ENCODE measurements around the gene CCSER1.
A peak's percentile ranks its signal among the peaks of the same experiment; 100 is the strongest.

CCSER1 gene

DNA sequence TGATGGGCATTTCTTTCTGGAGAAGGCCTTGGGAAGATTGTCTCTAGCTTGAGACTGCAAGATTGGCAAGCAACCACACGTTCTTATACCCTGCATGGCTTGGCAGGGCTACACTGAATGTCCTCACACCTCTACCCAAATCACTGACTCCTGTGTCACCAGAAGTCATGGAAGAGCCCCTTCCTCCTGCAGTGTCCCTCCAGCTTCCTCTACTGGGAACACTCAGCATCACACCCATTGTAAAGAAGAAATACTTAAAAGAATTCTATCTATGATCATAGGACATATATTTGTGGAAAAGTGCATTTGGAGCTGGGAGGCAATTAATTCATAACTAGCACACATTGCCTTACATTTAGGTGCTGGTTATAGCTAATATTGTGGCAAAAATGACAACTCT lies 113.1 kb downstream of the CCSER1 start:
- no peak for TF ChIP-seq Cebpa-rat (IDR thresholded peaks at IDR 0.05)

DNA sequence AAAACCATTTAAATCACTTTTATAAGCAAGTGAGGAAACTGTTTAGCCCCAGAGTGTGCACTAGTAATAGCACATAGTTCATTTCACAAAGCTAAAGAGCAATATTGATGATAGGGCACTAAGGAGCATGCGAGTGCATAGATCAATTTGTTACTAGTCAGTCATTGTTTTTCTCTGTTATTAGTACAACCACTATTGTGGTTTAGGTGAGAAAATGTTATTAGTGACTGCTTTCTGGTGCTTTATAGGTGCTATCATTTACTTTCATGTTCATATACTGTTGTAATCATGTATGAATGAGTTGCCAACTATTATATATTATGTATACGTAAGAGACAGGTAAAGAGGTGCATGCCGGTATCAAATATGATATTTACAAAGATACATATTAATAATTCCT lies 113.8 kb downstream of the CCSER1 start:
- Histone ChIP-seq H3K36me3 (no peaks in the 10 kb centered on the region), H3K4me1 (peaks cover 0 to 9% (median 0%) of the 10 kb centered on the region in 10 experiments; a peak in 6 of 20 replicates), H3K9me3 (replicated peaks in 1 of 11) (no peaks in the 10 kb centered on the region), H4K20me1 (no peaks in the 10 kb centered on the region), H3K9ac (no peak overlapping the region), H3K4me2 (no peak overlapping the region), H3K27ac (no peak overlapping the region), H3K4me3 (no peak overlapping the region), H3K27me3 (no peaks in the 10 kb centered on the region)
- TF ChIP-seq Cebpa-rat (IDR thresholded peaks at IDR 0.05) = no peak

More for the DNA sequence above, 113.1 kb downstream of the CCSER1 start:
- Histone ChIP-seq H3K4me1 (peaks cover 0 to 3% (median 0%) of the 10 kb centered on the region in 10 experiments; a peak in 3 of 20 replicates), H3K9me3 (replicated peaks in 1 of 11) (no peaks in the 10 kb centered on the region), H3K36me3 (no peaks in the 10 kb centered on the region), H4K20me1 (no peaks in the 10 kb centered on the region), H3K9ac (no peak overlapping the region), H3K4me2 (no peak overlapping the region), H3K27me3 (no peaks in the 10 kb centered on the region), H3K27ac (no peak overlapping the region), H3K4me3 (no peak overlapping the region)

DNA sequence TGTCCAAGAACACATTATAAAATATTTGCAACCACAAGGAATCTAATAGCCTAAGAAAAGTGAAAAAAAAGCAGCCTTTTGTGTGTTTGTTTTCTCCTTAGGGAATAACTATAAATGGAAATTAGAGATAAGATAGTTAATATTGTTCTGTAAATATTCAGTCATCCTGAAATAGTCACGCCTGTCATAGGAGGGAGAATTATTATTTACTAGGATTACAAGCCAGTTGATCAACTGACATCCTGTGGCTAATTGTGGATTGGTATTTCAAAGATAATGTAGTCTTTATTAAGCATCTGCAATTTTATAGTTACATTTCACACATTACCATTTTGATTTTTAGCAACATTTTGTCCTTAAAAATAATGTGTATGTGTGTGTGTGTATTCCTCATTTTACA lies 118.6 kb downstream of the CCSER1 start:
- no peak overlapping the region for H3K27ac ChIP-seq
- no peak overlapping the region for H3K9ac ChIP-seq
- no peak for TF ChIP-seq Cebpa-rat (IDR thresholded peaks at IDR 0.05)
- H4K20me1 ChIP-seq = no peaks in the 10 kb centered on the region
- H3K4me3 ChIP-seq = no peak overlapping the region
- no peaks in the 10 kb centered on the region for H3K36me3 ChIP-seq
- H3K4me1 ChIP-seq = peaks cover 0 to 10% (median 0%) of the 10 kb centered on the region in 10 experiments; a peak in 6 of 20 replicates
- no peaks in the 10 kb centered on the region for H3K9me3 ChIP-seq (replicated peaks in 1 of 11)
- H3K27me3 ChIP-seq = no peaks in the 10 kb centered on the region
- H3K4me2 ChIP-seq = peak overlapping the region in 1 of 11 experiments; percentile 20; a peak in 3 of 22 replicates

DNA sequence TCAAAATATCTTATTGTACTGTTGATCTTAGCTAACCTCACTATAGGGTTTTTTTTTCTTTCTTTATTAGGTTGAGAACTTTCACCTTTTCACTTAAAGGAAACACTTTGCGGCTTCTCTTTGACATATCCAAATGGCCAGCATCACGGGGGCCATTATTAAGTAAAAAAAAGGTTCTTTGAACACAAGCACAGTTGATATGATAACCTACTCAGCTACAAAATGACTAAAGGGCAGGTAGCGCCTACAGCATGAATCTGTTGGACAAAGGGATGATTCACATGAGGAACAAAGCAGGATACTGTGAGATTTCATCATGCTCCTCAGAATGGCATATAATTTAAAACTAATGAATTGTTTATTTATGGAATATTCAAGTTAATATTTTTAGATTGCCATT lies 119.6 kb downstream of the CCSER1 start:
- no peaks in the 10 kb centered on the region for H3K36me3 ChIP-seq
- no peak overlapping the region for H3K27ac ChIP-seq
- H3K9me3 ChIP-seq (replicated peaks in 1 of 11) = no peaks in the 10 kb centered on the region
- H3K4me3 ChIP-seq = no peak overlapping the region
- no peak for TF ChIP-seq Cebpa-rat (IDR thresholded peaks at IDR 0.05)
- H3K27me3 ChIP-seq = no peaks in the 10 kb centered on the region
- H3K4me1 ChIP-seq = peaks cover 0 to 10% (median 0%) of the 10 kb centered on the region in 10 experiments; a peak in 6 of 20 replicates
- no peak overlapping the region for H3K4me2 ChIP-seq
- H4K20me1 ChIP-seq = no peaks in the 10 kb centered on the region
- no peak overlapping the region for H3K9ac ChIP-seq

DNA sequence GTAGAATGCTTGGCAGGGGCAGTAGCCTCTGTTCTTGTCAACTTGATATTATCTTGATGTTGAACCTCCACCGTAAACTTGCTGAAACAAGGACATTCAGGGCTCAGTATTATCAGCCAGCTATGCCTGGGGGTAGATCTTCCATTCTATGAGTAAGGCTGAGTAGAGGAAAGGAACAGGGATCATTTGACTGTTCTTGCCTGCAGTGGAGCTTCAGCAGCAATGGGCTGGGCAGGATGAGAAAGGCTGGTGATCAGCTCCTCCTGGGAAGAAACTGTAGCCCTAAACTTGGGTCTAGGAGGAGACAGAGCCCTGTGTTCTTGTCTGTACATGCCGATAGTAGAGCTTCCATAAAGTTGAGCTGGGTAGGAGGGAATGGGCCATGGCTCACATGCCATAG lies 127.2 kb downstream of the CCSER1 start:
- TF ChIP-seq Cebpa-rat (IDR thresholded peaks at IDR 0.05) = no peak
- Histone ChIP-seq H3K9ac (no peak overlapping the region), H3K27me3 (no peaks in the 10 kb centered on the region), H3K4me1 (no peaks in the 10 kb centered on the region), H3K4me3 (no peak overlapping the region), H4K20me1 (no peaks in the 10 kb centered on the region), H3K27ac (no peak overlapping the region), H3K4me2 (no peak overlapping the region), H3K36me3 (no peaks in the 10 kb centered on the region), H3K9me3 (replicated peaks in 1 of 11) (no peaks in the 10 kb centered on the region)

DNA sequence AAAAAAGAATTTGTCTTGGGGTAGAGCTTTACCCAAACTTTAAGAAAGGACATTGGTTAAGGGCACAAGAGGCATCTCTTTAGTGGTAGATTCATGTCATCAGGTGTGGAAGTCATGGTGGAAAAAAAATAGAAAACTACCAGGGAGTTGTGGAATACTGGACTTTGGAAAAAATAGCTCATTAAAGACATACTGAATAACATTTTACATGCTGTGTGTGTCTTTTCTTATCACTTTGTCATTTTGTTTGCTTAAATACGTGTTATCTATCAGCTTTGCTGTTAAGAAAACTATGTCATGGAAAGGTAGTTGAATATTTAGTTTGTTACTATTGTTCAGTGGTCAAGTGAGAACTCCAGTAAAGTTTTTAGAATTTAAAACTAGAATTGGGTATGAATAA lies 147.0 kb downstream of the CCSER1 start:
- Histone ChIP-seq H3K27ac (no peak overlapping the region), H3K27me3 (no peaks in the 10 kb centered on the region), H4K20me1 (no peaks in the 10 kb centered on the region), H3K4me1 (no peaks in the 10 kb centered on the region), H3K4me2 (no peak overlapping the region), H3K9ac (no peak overlapping the region), H3K9me3 (replicated peaks in 1 of 11) (peaks cover 0 to 5% (median 0%) of the 10 kb centered on the region in 11 experiments; a peak in 4 of 22 replicates), H3K4me3 (no peak overlapping the region), H3K36me3 (no peaks in the 10 kb centered on the region)
- TF ChIP-seq Cebpa-rat (IDR thresholded peaks at IDR 0.05) = no peak

DNA sequence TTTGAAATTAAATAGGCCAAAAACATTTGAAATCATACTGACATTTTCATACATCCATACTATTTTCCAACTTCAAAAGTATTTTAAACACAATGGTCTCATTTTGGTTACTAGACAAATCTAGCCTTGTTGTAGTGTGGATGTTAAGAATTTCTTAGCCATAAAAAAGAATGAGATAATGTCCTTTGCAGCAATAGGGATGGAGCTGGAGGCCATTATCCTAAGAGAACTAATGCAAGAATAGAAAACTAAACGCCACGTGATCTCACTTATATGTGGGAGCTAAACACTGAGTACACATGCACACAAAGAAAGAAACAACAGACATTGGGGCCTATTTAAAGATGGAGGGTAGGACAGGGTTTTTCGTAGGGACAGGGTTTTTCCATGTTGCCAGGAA lies 153.8 kb downstream of the CCSER1 start:
- Histone ChIP-seq H3K36me3 (no peaks in the 10 kb centered on the region), H3K4me2 (no peak overlapping the region), H3K4me1 (no peaks in the 10 kb centered on the region), H3K27me3 (no peaks in the 10 kb centered on the region), H4K20me1 (no peaks in the 10 kb centered on the region), H3K9me3 (replicated peaks in 1 of 11) (no peaks in the 10 kb centered on the region), H3K9ac (no peak overlapping the region), H3K4me3 (no peak overlapping the region), H3K27ac (no peak overlapping the region)
- TF ChIP-seq Cebpa-rat (IDR thresholded peaks at IDR 0.05) = no peak

DNA sequence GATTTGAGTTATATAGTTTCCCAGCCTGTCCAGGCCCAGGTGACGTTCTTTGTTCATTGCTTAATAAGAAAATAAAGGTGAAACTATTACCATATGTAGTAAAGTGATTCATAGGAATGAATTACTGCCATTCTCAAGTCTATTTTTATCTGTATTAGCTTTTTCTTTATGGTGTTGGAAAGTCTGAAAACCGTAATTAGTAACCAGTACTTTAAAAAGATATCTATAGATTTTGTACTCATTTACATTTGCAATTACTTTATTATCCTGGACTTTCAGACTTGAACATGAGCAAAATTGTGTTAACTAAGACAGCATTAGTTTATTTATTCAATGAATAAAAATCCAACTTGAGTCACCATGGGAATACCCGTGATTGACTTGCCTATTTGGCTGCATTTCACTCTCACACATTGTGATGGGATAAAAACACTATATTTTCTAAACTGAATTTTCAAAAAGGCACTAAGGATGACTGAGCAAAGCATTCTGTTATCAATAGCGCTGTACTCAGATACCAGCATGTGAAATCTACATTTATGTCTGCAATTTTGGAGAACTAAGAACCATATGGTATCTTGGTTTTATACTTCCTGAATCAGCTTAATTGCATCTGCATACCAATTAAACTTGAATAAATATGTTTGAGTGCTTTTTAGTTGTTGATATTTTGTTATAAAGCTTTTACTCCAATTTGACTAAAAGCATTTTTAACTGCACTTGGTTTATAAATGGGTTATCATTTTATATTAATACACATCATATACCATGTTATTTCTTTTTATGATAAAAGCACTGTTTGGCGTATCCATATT lies 154.6 kb downstream of the CCSER1 start:
- Histone ChIP-seq H4K20me1 (no peaks in the 10 kb centered on the region), H3K4me1 (no peaks in the 10 kb centered on the region), H3K9ac (no peak overlapping the region)

DNA sequence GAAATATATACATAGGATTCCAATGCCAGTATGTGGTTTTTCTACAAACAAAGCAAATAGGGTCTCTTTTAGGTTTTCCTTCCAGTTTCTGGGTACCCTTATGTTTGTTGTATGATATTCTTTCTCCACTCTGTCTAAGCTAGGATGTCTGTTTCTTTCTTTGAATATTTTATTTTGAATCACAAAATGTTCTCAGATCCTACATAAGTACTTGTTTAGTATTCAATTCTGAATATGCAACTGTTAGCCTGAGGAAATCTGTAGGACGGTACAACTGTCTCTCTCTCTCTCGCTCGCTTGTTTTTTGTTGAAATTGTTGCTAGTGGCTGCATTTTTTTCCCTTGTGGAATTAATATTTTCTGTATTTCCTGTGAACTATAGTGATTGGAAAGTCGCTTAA lies 163.2 kb downstream of the CCSER1 start:
- H4K20me1 ChIP-seq = no peaks in the 10 kb centered on the region
- no peaks in the 10 kb centered on the region for H3K9me3 ChIP-seq (replicated peaks in 1 of 11)
- H3K27me3 ChIP-seq = no peaks in the 10 kb centered on the region
- H3K27ac ChIP-seq = no peak overlapping the region
- TF ChIP-seq Cebpa-rat (IDR thresholded peaks at IDR 0.05) = no peak
- H3K4me2 ChIP-seq = no peak overlapping the region
- H3K9ac ChIP-seq = no peak overlapping the region
- no peaks in the 10 kb centered on the region for H3K36me3 ChIP-seq
- H3K4me1 ChIP-seq = no peaks in the 10 kb centered on the region
- no peak overlapping the region for H3K4me3 ChIP-seq

More for the DNA sequence above, 154.6 kb downstream of the CCSER1 start:
- Histone ChIP-seq H3K27ac (no peak overlapping the region), H3K27me3 (no peaks in the 10 kb centered on the region), H3K4me2 (no peak overlapping the region), H3K36me3 (no peaks in the 10 kb centered on the region), H3K9me3 (replicated peaks in 1 of 11) (no peaks in the 10 kb centered on the region), H3K4me3 (no peak overlapping the region)
- TF ChIP-seq Cebpa-rat (IDR thresholded peaks at IDR 0.05) = no peak

DNA sequence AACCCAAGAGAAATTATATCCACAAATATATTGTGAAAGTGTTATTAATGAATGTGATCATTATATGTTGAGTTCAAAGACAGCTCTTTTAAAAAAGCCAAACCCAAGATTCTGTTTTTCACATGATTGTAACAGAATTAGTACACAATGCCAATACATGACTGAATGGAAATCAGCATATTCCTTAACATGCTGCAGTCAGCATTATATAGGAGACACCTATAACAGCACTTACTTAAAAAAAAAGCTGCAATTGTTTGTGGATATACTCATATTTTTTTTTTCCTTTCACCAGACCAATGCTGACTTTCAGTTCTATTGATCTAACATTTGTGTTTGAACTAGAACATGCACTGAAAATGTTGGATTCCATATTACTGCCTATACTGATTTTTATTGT lies 165.2 kb downstream of the CCSER1 start:
- Histone ChIP-seq H3K36me3 (no peaks in the 10 kb centered on the region), H3K4me1 (no peaks in the 10 kb centered on the region), H3K27me3 (no peaks in the 10 kb centered on the region), H3K27ac (no peak overlapping the region), H3K4me2 (no peak overlapping the region), H3K9me3 (replicated peaks in 1 of 11) (no peaks in the 10 kb centered on the region), H3K4me3 (no peak overlapping the region), H4K20me1 (no peaks in the 10 kb centered on the region), H3K9ac (no peak overlapping the region)
- TF ChIP-seq Cebpa-rat (IDR thresholded peaks at IDR 0.05) = no peak

All from BLaER1 treated with 17β-estradiol and CSF1 and Interleukin-3, amounts not matched to agents 10 nM and 100 nM (cell line).